Astrocyte (in vitro differentiated cells and primary cell): ENCODE results near the gene TOP1. TPM values are rescaled to one million over a fixed set of nuclear protein-coding genes. Genes with fewer than 3 reads are reported as not detected.
"Not testable (repeated sequence)": the region's sequence is repeated elsewhere in the genome, so short reads cannot be mapped to it uniquely, and the experiment has no call there.

Experiments used
- DNase-seq: peaks from one replicate; pipeline ENCODE4 v3.0.0-alpha.2; 2010; ENCODE audit warnings: low read depth
- FAIRE-seq: peaks from 2 replicates; lab custom pipeline; 2011; peaks lifted over from hg19 to GRCh38; lab: Jason Lieb, UNC
- H2AFZ ChIP-seq: 2 replicates; pipeline ENCODE4 v1.6.0; 2012; ENCODE audit warnings: low read depth, low read length, inconsistent platforms
- H3K27ac ChIP-seq: 2 replicates; pipeline ENCODE4 v1.5.1; 2011; ENCODE audit warnings: low read depth, low read length, inconsistent platforms
- H3K27me3 ChIP-seq: 2 replicates; pipeline ENCODE4 v1.6.0; 2011; ENCODE audit warnings: low read length, inconsistent platforms; ENCODE audit not compliant: insufficient read depth
- H3K36me3 ChIP-seq: 2 replicates; pipeline ENCODE4 v1.5.1; 2011; ENCODE audit warnings: low read length, inconsistent platforms; ENCODE audit not compliant: insufficient read depth
- H3K4me1 ChIP-seq: 2 replicates; pipeline ENCODE4 v1.5.1; 2011; ENCODE audit warnings: low read length, inconsistent platforms; ENCODE audit not compliant: insufficient read depth
- H3K4me2 ChIP-seq: 2 replicates; pipeline ENCODE4 v1.6.0; 2012; ENCODE audit warnings: low read length, inconsistent platforms
- H3K4me3 ChIP-seq: 2 replicates; pipeline ENCODE4 v1.5.1; 2011; ENCODE audit warnings: low read depth, mild to moderate bottlenecking, low read length, inconsistent platforms; ENCODE audit not compliant: insufficient read depth
- H3K79me2 ChIP-seq: 2 replicates; pipeline ENCODE4 v1.6.0; 2012; ENCODE audit warnings: mild to moderate bottlenecking, low read length, inconsistent platforms; ENCODE audit not compliant: insufficient read depth
- H3K9ac ChIP-seq: 2 replicates; pipeline ENCODE4 v1.6.0; 2012; ENCODE audit warnings: mild to moderate bottlenecking, low read length, inconsistent platforms
- H3K9me3 ChIP-seq: 2 replicates; pipeline ENCODE4 v1.5.1; 2012; ENCODE audit warnings: low read depth, mild to moderate bottlenecking, low read length, inconsistent platforms; ENCODE audit not compliant: insufficient read depth
- H4K20me1 ChIP-seq: 2 replicates; pipeline ENCODE4 v1.6.0; 2012; ENCODE audit warnings: low read length, inconsistent platforms; ENCODE audit not compliant: insufficient read depth
- H3K27ac Mint-ChIP-seq: one replicate; pipeline ENCODE4 v1.8.0; 2021; ENCODE audit warnings: mild to moderate bottlenecking, mixed read lengths; ENCODE audit not compliant: unreplicated experiment
- H3K27me3 Mint-ChIP-seq: one replicate; pipeline ENCODE4 v1.8.0; 2021; ENCODE audit warnings: low read depth, mixed read lengths; ENCODE audit not compliant: unreplicated experiment
- H3K36me3 Mint-ChIP-seq: one replicate; pipeline ENCODE4 v1.8.0; 2021; ENCODE audit warnings: low read depth, mixed read lengths; ENCODE audit not compliant: unreplicated experiment
- H3K4me1 Mint-ChIP-seq: one replicate; pipeline ENCODE4 v1.8.0; 2021; ENCODE audit warnings: low read depth, mixed read lengths; ENCODE audit not compliant: unreplicated experiment
- H3K4me3 Mint-ChIP-seq: one replicate; pipeline ENCODE4 v1.8.0; 2021; ENCODE audit warnings: mild to moderate bottlenecking, moderate library complexity, mixed read lengths; ENCODE audit not compliant: unreplicated experiment
- H3K9me3 Mint-ChIP-seq: one replicate; pipeline ENCODE4 v1.8.0; 2021; ENCODE audit warnings: mild to moderate bottlenecking, mixed read lengths; ENCODE audit not compliant: unreplicated experiment
- CTCF ChIP-seq: IDR thresholded peaks from 2 replicates; pipeline ENCODE4 v1.5.1; 2011; ENCODE audit warnings: low read depth, mild to moderate bottlenecking, inconsistent platforms, low read length, moderate library complexity; ENCODE audit not compliant: insufficient read depth
- EZH2 ChIP-seq: IDR thresholded peaks from 2 replicates; pipeline ENCODE4 v1.6.1; 2012; ENCODE audit warnings: mild to moderate bottlenecking, low read length, inconsistent platforms; ENCODE audit not compliant: insufficient read depth
- total RNA-seq: library from RNA; stranded (reverse); gene quantifications from 2 replicates; pipeline ENCODE4 v1.2.1, GENCODE V29; 2021

TOP1 gene
- total RNA-seq, 1 donor from 2014 or later, result 63.5 TPM

- no peak overlapping the region for H3K4me2 ChIP-seq
- no peaks in the 10 kb centered on the region for H3K4me1 ChIP-seq
- no peaks in the 10 kb centered on the region for H3K27me3 ChIP-seq
- Mint-ChIP-seq H3K9me3 (no peaks in the 10 kb centered on the region), H3K4me1 (peaks cover 3% of the 10 kb centered on the region), H3K27me3 (no peaks in the 10 kb centered on the region), H3K4me3 (no peak overlapping the region), H3K27ac (no peak overlapping the region), H3K36me3 (peaks cover 9% of the 10 kb centered on the region)
- H3K9ac ChIP-seq, result no peak overlapping the region
- no peaks in the 10 kb centered on the region for H3K79me2 ChIP-seq
- DNase-seq (no peak), FAIRE-seq (no peak)
- no peak overlapping the region for H3K4me3 ChIP-seq
- H3K9me3 ChIP-seq, result no peaks in the 10 kb centered on the region
- H4K20me1 ChIP-seq, result peaks cover 26% of the 10 kb centered on the region
- H3K36me3 ChIP-seq, result peaks cover 46% of the 10 kb centered on the region
- no peak overlapping the region for H3K27ac ChIP-seq
- TF ChIP-seq CTCF, result no peak
- no peak overlapping the region for H2AFZ ChIP-seq
Measured at GRCh38 chr20:41110930-41111577, 82.4 kb downstream of the TOP1 start.

- Histone ChIP-seq H4K20me1 (peaks cover 26% of the 10 kb centered on the region), H3K27me3 (no peaks in the 10 kb centered on the region), H3K4me2 (no peak overlapping the region), H3K4me1 (no peaks in the 10 kb centered on the region), H3K79me2 (no peaks in the 10 kb centered on the region), H3K9ac (no peak overlapping the region), H3K9me3 (no peaks in the 10 kb centered on the region), H3K36me3 (peaks cover 51% of the 10 kb centered on the region), H2AFZ (no peak overlapping the region), H3K27ac (no peak overlapping the region), H3K4me3 (no peak overlapping the region)
- no peak for TF ChIP-seq CTCF
- no peak for TF ChIP-seq EZH2
- no peaks in the 10 kb centered on the region for H3K9me3 Mint-ChIP-seq
- no peak overlapping the region for H3K27ac Mint-ChIP-seq
- no peak for FAIRE-seq
- H3K4me1 Mint-ChIP-seq, result peaks cover 3% of the 10 kb centered on the region
- peaks cover 9% of the 10 kb centered on the region for H3K36me3 Mint-ChIP-seq
- H3K4me3 Mint-ChIP-seq, result no peak overlapping the region
- DNase-seq, result no peak
- no peaks in the 10 kb centered on the region for H3K27me3 Mint-ChIP-seq
Measured at GRCh38 chr20:41111578-41111951, 82.9 kb downstream of the TOP1 start.

GRCh38 chr20:41116282-41116956 lies 87.8 kb downstream of the TOP1 start:
- no peak overlapping the region for H3K4me3 ChIP-seq
- H3K9me3 ChIP-seq, result no peaks in the 10 kb centered on the region
- FAIRE-seq (no peak), DNase-seq (no peak)
- H3K4me2 ChIP-seq, result no peak overlapping the region
- peaks cover 72% of the 10 kb centered on the region for H3K36me3 ChIP-seq
- Mint-ChIP-seq H3K9me3 (no peaks in the 10 kb centered on the region), H3K27ac (no peak overlapping the region), H3K36me3 (peaks cover 14% of the 10 kb centered on the region), H3K27me3 (no peaks in the 10 kb centered on the region), H3K4me3 (no peak overlapping the region), H3K4me1 (no peaks in the 10 kb centered on the region)
- TF ChIP-seq EZH2, result no peak
- TF ChIP-seq CTCF, result no peak
- no peak overlapping the region for H3K27ac ChIP-seq
- H3K9ac ChIP-seq, result no peak overlapping the region
- no peaks in the 10 kb centered on the region for H3K79me2 ChIP-seq
- H4K20me1 ChIP-seq, result peaks cover 21% of the 10 kb centered on the region
- H2AFZ ChIP-seq, result no peak overlapping the region
- no peaks in the 10 kb centered on the region for H3K4me1 ChIP-seq
- H3K27me3 ChIP-seq, result no peaks in the 10 kb centered on the region

- H2AFZ ChIP-seq, H3K4me1 Mint-ChIP-seq, H3K9ac ChIP-seq, H3K4me3 Mint-ChIP-seq, H3K9me3 Mint-ChIP-seq, H3K27ac Mint-ChIP-seq, H3K9me3 ChIP-seq, H3K27me3 ChIP-seq, H3K4me2 ChIP-seq, H3K79me2 ChIP-seq, H3K27ac ChIP-seq, H3K4me3 ChIP-seq, DNase-seq, H3K27me3 Mint-ChIP-seq, FAIRE-seq, H3K4me1 ChIP-seq: not testable (repeated sequence)
- peaks cover 21% of the 10 kb centered on the region for H3K36me3 Mint-ChIP-seq
- Histone ChIP-seq H3K36me3 (peaks cover 79% of the 10 kb centered on the region), H4K20me1 (peaks cover 11% of the 10 kb centered on the region)
Measured at GRCh38 chr20:41118159-41118558, 89.5 kb downstream of the TOP1 start.
